Calu3 (cell line): Measurements from ENCODE around the gene VSIG10L2. TPM values are rescaled to one million over a fixed set of nuclear protein-coding genes. Genes with fewer than 3 reads are reported as not detected.

Source experiments
- Bru-seq: library from RNA; stranded (reverse); fragments of 400-500 nt; gene quantifications from one replicate; lab custom pipeline; 2021; lab: Mats Ljungman, UMichigan
- BruChase-seq, 2 experiments: library from RNA; stranded (reverse); fragments of 400-500 nt; gene quantifications; one replicate each; lab custom pipeline; 2021; lab: Mats Ljungman, UMichigan
- BruUV-seq: library from RNA; stranded (reverse); fragments of 400-500 nt; replicated peaks from 2 replicates; lab custom pipeline; 2021; lab: Mats Ljungman, UMichigan
- CTCF ChIA-PET: fragments of 300-600 bp; sonication (Branson Sonifier 250); formaldehyde crosslinking; loops from one replicate; lab custom pipeline; 2022; ENCODE audit warnings: antibody characterized with exemption; lab: Charles Lee
- DNase-seq: peaks from one replicate; pipeline ENCODE4 v3.0.0; 2022
- H3K27ac Mint-ChIP-seq: one replicate; pipeline ENCODE4 v1.8.0; 2022; ENCODE audit warnings: mixed read lengths; ENCODE audit not compliant: unreplicated experiment
- H3K27me3 Mint-ChIP-seq: one replicate; pipeline ENCODE4 v1.8.0; 2022; ENCODE audit warnings: mixed read lengths; ENCODE audit not compliant: unreplicated experiment
- H3K36me3 Mint-ChIP-seq: one replicate; pipeline ENCODE4 v1.8.0; 2022; ENCODE audit warnings: mild to moderate bottlenecking, moderate library complexity, mixed read lengths; ENCODE audit not compliant: insufficient read depth, unreplicated experiment
- H3K4me1 Mint-ChIP-seq: one replicate; pipeline ENCODE4 v1.8.0; 2022; ENCODE audit warnings: mild to moderate bottlenecking, low read depth, mixed read lengths; ENCODE audit not compliant: unreplicated experiment
- H3K4me3 Mint-ChIP-seq: one replicate; pipeline ENCODE4 v1.8.0; 2022; ENCODE audit warnings: mild to moderate bottlenecking, low read depth, moderate library complexity, mixed read lengths; ENCODE audit not compliant: unreplicated experiment
- H3K9me3 Mint-ChIP-seq: one replicate; pipeline ENCODE4 v1.8.0; 2022; ENCODE audit warnings: low read depth, mixed read lengths; ENCODE audit not compliant: unreplicated experiment
- CTCF ChIP-seq: fragments of 200-600 bp; IDR thresholded peaks from one replicate; pipeline ENCODE4 v1.8.0; 2022; ENCODE audit warnings: antibody characterized with exemption; ENCODE audit not compliant: unreplicated experiment
- intact Hi-C: fragments of 100-400 bp; cut with micrococcal nuclease; formaldehyde crosslinking; loops from one replicate; pipeline ENCODE4 v1.10.0; 2022; ENCODE audit not compliant: unreplicated experiment
- long read RNA-seq: library from polyadenylated mRNA; stranded (forward); transcript quantifications from one replicate; pipeline ENCODE4 v2.0.0, GENCODE V29; 2022
- total RNA-seq: library from RNA; stranded (reverse); gene quantifications from 2 replicates; pipeline ENCODE4 v1.2.3, GENCODE V29; 2022

Gene VSIG10L2
- total RNA-seq (not detected in 2 replicates), Bru-seq, nascent RNA (not detected), BruChase-seq, experiment 1, labeled RNA remaining after a 6-hour chase (not detected), BruChase-seq, experiment 2, labeled RNA remaining after a 2-hour chase (not detected)
- long read RNA-seq, result 0 reads

DNA sequence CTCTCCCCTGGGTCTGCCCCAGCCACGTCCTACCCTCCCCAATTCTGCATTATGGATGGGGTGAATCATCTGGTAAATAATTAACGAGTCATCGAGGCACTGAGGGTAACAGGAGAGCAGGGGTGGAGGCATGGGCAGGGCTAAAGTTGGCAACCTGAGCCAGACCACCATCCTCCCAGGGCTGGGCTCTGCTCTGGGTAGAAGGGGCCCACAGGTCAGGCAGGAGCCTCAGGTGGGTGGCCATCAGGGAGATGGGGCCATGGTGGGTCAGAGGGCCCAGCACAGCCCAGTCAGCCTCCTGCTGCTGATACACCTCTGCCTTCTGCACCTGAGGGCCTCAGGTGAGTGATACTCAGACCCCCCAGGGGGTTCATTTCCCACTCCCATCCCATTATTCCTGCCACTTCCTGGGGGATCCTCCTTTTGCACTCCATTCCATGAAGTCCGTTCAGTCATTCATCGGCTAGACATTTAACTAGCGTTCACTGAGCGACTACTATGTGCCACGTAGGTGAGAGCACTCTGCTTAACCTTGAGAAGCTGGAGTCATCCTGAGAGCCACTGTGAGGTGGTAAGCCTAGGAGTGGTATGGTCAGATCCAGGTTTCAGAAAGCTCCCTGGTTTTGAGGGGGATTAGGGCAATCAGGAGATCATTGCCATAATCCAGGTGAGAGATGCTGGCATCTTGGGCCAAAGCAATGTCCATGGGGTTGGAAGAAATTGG is at the start of gene VSIG10L2:
Gene VSIG10L2 (plus strand): TSS at position 248 of the 724 bp plus-strand sequence. CDS start 12 bp downstream, at position 260.
- peak; percentile 9 for DNase-seq
- H3K27ac Mint-ChIP-seq, result no peak within 1 kb of the TSS
- H3K4me3 Mint-ChIP-seq, result no peak within 1 kb of the TSS
- peaks cover 12% of the 10 kb centered on the region for H3K27me3 Mint-ChIP-seq
- CTCF ChIA-PET, result no interaction called here
- H3K36me3 Mint-ChIP-seq, result no peaks in the 10 kb centered on the region
- TF ChIP-seq CTCF, result no peak
- intact Hi-C loops, result no loop called here
- peaks cover 6% of the 10 kb centered on the region for H3K4me1 Mint-ChIP-seq
- H3K9me3 Mint-ChIP-seq, result no peaks in the 10 kb centered on the region
- BruUV-seq, result no TSS peak

GRCh38 chr11:125901872-125902271 is 44.0 kb upstream of the VSIG10L2 start:
- no peak overlapping the region for H3K27ac Mint-ChIP-seq
- BruUV-seq, result no TSS peak
- DNase-seq, result no peak
- intact Hi-C loops, result no loop called here
- no peaks in the 10 kb centered on the region for H3K4me1 Mint-ChIP-seq
- no peaks in the 10 kb centered on the region for H3K9me3 Mint-ChIP-seq
- peaks cover 8% of the 10 kb centered on the region for H3K36me3 Mint-ChIP-seq
- no peak for TF ChIP-seq CTCF
- peak overlapping the region; percentile 86 for H3K4me3 Mint-ChIP-seq
- CTCF ChIA-PET, result no interaction called here
- peaks cover 20% of the 10 kb centered on the region for H3K27me3 Mint-ChIP-seq

DNA sequence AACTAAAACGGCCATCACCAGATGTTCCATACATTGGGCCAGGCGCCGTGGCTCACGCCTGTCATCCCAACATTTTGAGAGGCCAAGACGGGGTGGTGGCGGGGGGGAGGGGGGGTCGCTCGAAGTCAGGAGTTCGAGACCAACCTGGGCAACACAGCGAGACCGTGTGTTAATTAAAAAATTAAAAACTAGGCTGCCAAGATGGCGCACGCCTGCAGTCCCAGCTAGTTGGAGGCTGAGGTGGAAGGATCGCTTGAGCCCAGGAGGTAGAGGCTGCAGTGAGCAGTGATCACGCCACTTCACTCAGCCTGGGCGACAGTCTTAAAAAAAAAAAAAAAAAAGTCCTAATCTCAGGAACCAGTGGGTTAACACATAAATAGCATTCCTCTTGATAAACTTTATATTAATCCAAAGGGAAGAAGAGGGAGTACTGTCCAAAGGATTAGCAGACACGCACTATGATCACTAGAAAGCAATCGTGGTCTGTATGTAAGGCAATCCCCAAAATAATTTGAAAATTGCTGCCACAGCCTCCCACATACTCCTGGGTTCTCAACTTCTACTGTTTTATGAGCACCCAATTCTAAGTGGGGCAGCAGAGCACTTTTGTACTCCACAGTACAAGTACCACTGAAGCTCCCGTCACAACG is 43.4 kb upstream of the VSIG10L2 start:
- CTCF ChIA-PET, result interaction anchor here (0.6 to 1.1 kb wide), 4 partner anchors 10 to 381 kb away, joined by 3 to 5 read pairs (median 4); partner anchors contain the start of gene FAM118B
- Mint-ChIP-seq H3K4me3 (peak overlapping the region; percentile 86), H3K9me3 (no peaks in the 10 kb centered on the region), H3K36me3 (peaks cover 8% of the 10 kb centered on the region), H3K4me1 (no peaks in the 10 kb centered on the region), H3K27me3 (peaks cover 20% of the 10 kb centered on the region), H3K27ac (peak overlapping the region; percentile 60)
- TSS peak; percentile 72 for BruUV-seq
- no peak for TF ChIP-seq CTCF
- intact Hi-C loops, result no loop called here
- DNase-seq, result no peak

DNA sequence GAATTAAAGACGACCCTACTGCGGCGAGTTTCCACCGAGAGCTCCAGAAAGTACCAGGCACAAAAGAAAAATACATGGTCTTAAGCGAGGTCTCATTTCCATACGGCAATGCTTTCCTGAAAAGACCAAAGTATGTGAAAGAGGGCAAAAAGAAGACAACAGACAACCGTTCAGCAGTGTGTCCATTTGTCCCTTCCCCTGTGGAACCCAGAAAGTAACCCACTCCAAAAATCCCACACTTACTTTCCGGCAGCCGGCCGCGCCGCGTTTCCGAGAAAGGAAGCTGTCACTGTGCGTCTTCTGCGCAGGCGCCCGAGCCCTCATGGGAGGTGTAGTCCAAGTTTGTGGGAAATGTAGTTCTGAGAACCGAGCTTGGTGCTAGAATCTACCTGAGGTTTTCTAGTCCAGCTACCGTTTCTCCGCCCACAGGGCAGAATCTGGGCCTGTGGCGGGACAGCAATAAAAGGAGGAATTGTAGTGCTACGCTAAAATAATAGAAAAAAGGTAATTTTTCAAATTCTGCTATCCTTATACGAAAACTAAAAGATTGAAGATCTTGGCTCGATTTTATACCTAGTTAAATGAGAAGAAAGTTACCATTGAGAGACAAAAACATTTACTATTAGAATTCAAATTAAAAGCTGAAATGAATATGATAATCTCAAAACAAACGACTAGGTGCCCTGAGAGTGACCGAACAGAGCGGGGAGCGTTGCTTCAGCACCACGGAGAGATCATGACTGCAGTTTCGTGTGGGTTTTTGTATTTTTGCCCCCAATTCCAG is 42.7 kb upstream of the VSIG10L2 start, which contains the start of gene PUS3:
Gene PUS3 (minus strand): TSS at position 280 of the 784 bp plus-strand sequence. CDS start 6,922 bp downstream, outside the sequence.
- CTCF ChIA-PET, result interaction anchor here (0.6 to 1.1 kb wide), 6 partner anchors 10 to 456 kb away, joined by 3 to 5 read pairs (median 3); partner anchors contain the start of gene FAM118B
- no peak for TF ChIP-seq CTCF
- no peaks in the 10 kb centered on the region for H3K9me3 Mint-ChIP-seq
- peaks cover 8% of the 10 kb centered on the region for H3K36me3 Mint-ChIP-seq
- peak within 1 kb of the TSS; percentile 60 for H3K27ac Mint-ChIP-seq
- BruUV-seq, result no TSS peak
- H3K27me3 Mint-ChIP-seq, result peaks cover 23% of the 10 kb centered on the region
- intact Hi-C loops, result no loop called here
- peak; percentile 77 for DNase-seq
- peak within 1 kb of the TSS; percentile 86 for H3K4me3 Mint-ChIP-seq
- no peaks in the 10 kb centered on the region for H3K4me1 Mint-ChIP-seq
